ENCODE results near the gene MSI1. TPM values are rescaled to one million over a fixed set of nuclear protein-coding genes. Genes with fewer than 3 reads are reported as not detected.

MSI1 gene
- total and polyA plus RNA-seq, 2 donors (not counting 1 experiment from before 2014, with no cell fraction given): not detected

GRCh38 chr12:120366845-120367232, 2.1 kb downstream of the MSI1 start:
- no peak overlapping the region for H3K4me3 ChIP-seq (replicated peaks in 1 of 4; ENCODE audit: control extremely low read depth in 1 of 4, insufficient read depth in 1 of 4, low read depth in 3 of 4, low read length in 4 of 4)
- no peak overlapping the region for H2AFZ ChIP-seq (ENCODE audit: low read length)
- TF ChIP-seq CTCF (conservative IDR thresholded peaks at IDR 0.05 in 1 of 2, IDR thresholded peaks at IDR 0.05 in 1 of 2; ENCODE audit: low read depth in 1 of 2, low read length in 2 of 2) (no peak), EZH2 (IDR thresholded peaks at IDR 0.05; ENCODE audit: low read length, missing control alignments) (no peak)
- H3K27me3 ChIP-seq (ENCODE audit: control insufficient read depth, insufficient read depth, low read length): peaks cover 46% of the 10 kb centered on the region
- H3K4me2 ChIP-seq (ENCODE audit: extremely low read depth, insufficient read depth, low read length): no peak overlapping the region
- H3K4me1 ChIP-seq (ENCODE audit: control insufficient read depth, extremely low read depth, insufficient read depth, low read length): no peaks in the 10 kb centered on the region
- no peak overlapping the region for H3K9ac ChIP-seq (ENCODE audit: insufficient read depth, low read length)
- DNase-seq (ENCODE audit: low read depth in 2 of 2): no peak
- no peak overlapping the region for H3K27ac ChIP-seq (ENCODE audit: insufficient read depth, low read length)
- H4K20me1 ChIP-seq (ENCODE audit: control insufficient read depth, extremely low read depth, insufficient read depth, low read length): no peaks in the 10 kb centered on the region
- H3K79me2 ChIP-seq (ENCODE audit: control insufficient read depth, insufficient read depth, low read length): no peaks in the 10 kb centered on the region
- no peaks in the 10 kb centered on the region for H3K36me3 ChIP-seq (ENCODE audit: control insufficient read depth, insufficient read depth, low read length)
- no peaks in the 10 kb centered on the region for H3K9me3 ChIP-seq (ENCODE audit: control insufficient read depth, insufficient read depth, low read depth, low read length)

- Histone ChIP-seq H2AFZ (ENCODE audit: low read length) (no peak overlapping the region), H3K4me1 (ENCODE audit: control insufficient read depth, extremely low read depth, insufficient read depth, low read length) (no peaks in the 10 kb centered on the region), H3K27ac (ENCODE audit: insufficient read depth, low read length) (no peak overlapping the region), H3K4me3 (replicated peaks in 1 of 4; ENCODE audit: control extremely low read depth in 1 of 4, insufficient read depth in 1 of 4, low read depth in 3 of 4, low read length in 4 of 4) (no peak overlapping the region), H3K9ac (ENCODE audit: insufficient read depth, low read length) (no peak overlapping the region), H3K9me3 (ENCODE audit: control insufficient read depth, insufficient read depth, low read depth, low read length) (no peaks in the 10 kb centered on the region), H3K36me3 (ENCODE audit: control insufficient read depth, insufficient read depth, low read length) (no peaks in the 10 kb centered on the region), H4K20me1 (ENCODE audit: control insufficient read depth, extremely low read depth, insufficient read depth, low read length) (no peaks in the 10 kb centered on the region), H3K4me2 (ENCODE audit: extremely low read depth, insufficient read depth, low read length) (no peak overlapping the region), H3K79me2 (ENCODE audit: control insufficient read depth, insufficient read depth, low read length) (no peaks in the 10 kb centered on the region), H3K27me3 (ENCODE audit: control insufficient read depth, insufficient read depth, low read length) (peaks cover 41% of the 10 kb centered on the region)
- DNase-seq (ENCODE audit: low read depth in 2 of 2): no peak
- TF ChIP-seq CTCF (conservative IDR thresholded peaks at IDR 0.05 in 1 of 2, IDR thresholded peaks at IDR 0.05 in 1 of 2; ENCODE audit: low read depth in 1 of 2, low read length in 2 of 2): no peak
- no peak for TF ChIP-seq EZH2 (IDR thresholded peaks at IDR 0.05; ENCODE audit: low read length, missing control alignments)
Measured at GRCh38 chr12:120366341-120366705, 2.6 kb downstream of the MSI1 start.

GRCh38 chr12:120365675-120366340, 3.2 kb downstream of the MSI1 start:
- Histone ChIP-seq H3K79me2 (ENCODE audit: control insufficient read depth, insufficient read depth, low read length) (no peaks in the 10 kb centered on the region), H3K4me3 (replicated peaks in 1 of 4; ENCODE audit: control extremely low read depth in 1 of 4, insufficient read depth in 1 of 4, low read depth in 3 of 4, low read length in 4 of 4) (no peak overlapping the region), H3K4me1 (ENCODE audit: control insufficient read depth, extremely low read depth, insufficient read depth, low read length) (no peaks in the 10 kb centered on the region), H3K27me3 (ENCODE audit: control insufficient read depth, insufficient read depth, low read length) (peaks cover 36% of the 10 kb centered on the region), H3K4me2 (ENCODE audit: extremely low read depth, insufficient read depth, low read length) (no peak overlapping the region), H3K36me3 (ENCODE audit: control insufficient read depth, insufficient read depth, low read length) (no peaks in the 10 kb centered on the region), H3K9ac (ENCODE audit: insufficient read depth, low read length) (no peak overlapping the region), H3K9me3 (ENCODE audit: control insufficient read depth, insufficient read depth, low read depth, low read length) (no peaks in the 10 kb centered on the region), H2AFZ (ENCODE audit: low read length) (no peak overlapping the region), H3K27ac (ENCODE audit: insufficient read depth, low read length) (no peak overlapping the region), H4K20me1 (ENCODE audit: control insufficient read depth, extremely low read depth, insufficient read depth, low read length) (no peaks in the 10 kb centered on the region)
- DNase-seq (ENCODE audit: low read depth in 2 of 2): no peak
- TF ChIP-seq EZH2 (IDR thresholded peaks at IDR 0.05; ENCODE audit: low read length, missing control alignments) (no peak), CTCF (conservative IDR thresholded peaks at IDR 0.05 in 1 of 2, IDR thresholded peaks at IDR 0.05 in 1 of 2; ENCODE audit: low read depth in 1 of 2, low read length in 2 of 2) (no peak)
